GM13977 (cell line): Measurements from ENCODE around the gene CHST14.

Source experiments
- DNase-seq: peaks from one replicate; pipeline ENCODE4 v3.0.0; 2012; ENCODE audit warnings: low spot score
- CTCF ChIP-seq: IDR thresholded peaks from 2 replicates; pipeline ENCODE4 v1.5.1; 2012; ENCODE audit warnings: mild to moderate bottlenecking, control low read depth; ENCODE audit not compliant: insufficient read depth; ENCODE audit errors: extremely low read depth, missing control alignments
- in situ Hi-C: fragments of 300-500 bp; cut with MboI; formaldehyde crosslinking; loops from one replicate; pipeline ENCODE4 v1.12.0; 2022; ENCODE audit warnings: low sequenced_read_pairs, low pct_unique_long_range_greater_than_20kb, mixed read lengths, inconsistent platforms; ENCODE audit not compliant: unreplicated experiment

The CHST14 gene

GRCh38 chr15:40456299-40456712, 14.5 kb upstream of the CHST14 start:
- no peak for DNase-seq
- in situ Hi-C loops, result no loop called here
- TF ChIP-seq CTCF, result no peak

GRCh38 chr15:40456738-40457137, 14.0 kb upstream of the CHST14 start:
- in situ Hi-C loops, result no loop called here
- no peak for DNase-seq
- no peak for TF ChIP-seq CTCF

GRCh38 chr15:40458495-40459371, 12.1 kb upstream of the CHST14 start:
- TF ChIP-seq CTCF, result no peak
- in situ Hi-C loops, result no loop called here
- DNase-seq, result no peak

- in situ Hi-C loops, result no loop called here
- TF ChIP-seq CTCF, result no peak
- DNase-seq, result no peak
Observed at GRCh38 chr15:40459391-40460015, 11.3 kb upstream of the CHST14 start.

- DNase-seq, result no peak
- no peak for TF ChIP-seq CTCF
- in situ Hi-C loops, result no loop called here
Observed at GRCh38 chr15:40460404-40460803, 10.4 kb upstream of the CHST14 start.

- DNase-seq, result no peak
- no peak for TF ChIP-seq CTCF
Observed at GRCh38 chr15:40461958-40462357, 8.8 kb upstream of the CHST14 start.

More at GRCh38 chr15:40461958-40462357, 8.8 kb upstream of the CHST14 start:
- in situ Hi-C loops, result no loop called here
